HEK293T (cell line): ENCODE results near the gene RAPGEF1.

Experiments used
- CTCF ChIA-PET: fragments of 350-600 bp; formaldehyde crosslinking; extraction: SDS; loops from one replicate; lab custom pipeline; 2021; ENCODE audit warnings: antibody characterized with exemption, inconsistent platforms; lab: Yijun Ruan, JAX
- POLR2A ChIA-PET: fragments of 350-600 bp; formaldehyde crosslinking; extraction: SDS; loops from one replicate; lab custom pipeline; 2020; ENCODE audit warnings: antibody characterized with exemption, inconsistent platforms; lab: Yijun Ruan, JAX
- DNase-seq: peaks from one replicate; pipeline ENCODE4 v3.0.0; 2012; ENCODE audit warnings: mixed read lengths; ENCODE audit errors: extremely low spot score
- ARNT ChIP-seq: fragments of 450-650 bp; IDR thresholded peaks from 2 replicates; pipeline ENCODE4 v1.6.1; 2017; ENCODE audit warnings: mild to moderate bottlenecking
- BHLHE40 ChIP-seq: fragments of 450-650 bp; IDR thresholded peaks from 2 replicates; pipeline ENCODE4 v1.6.1; 2016; ENCODE audit warnings: mild to moderate bottlenecking, moderate library complexity, borderline replicate concordance
- CTBP1 ChIP-seq: fragments of 450-650 bp; IDR thresholded peaks from 2 replicates; pipeline ENCODE4 v1.6.1; 2016; ENCODE audit warnings: borderline replicate concordance
- ELF4 ChIP-seq: fragments of 450-650 bp; IDR thresholded peaks from 2 replicates; pipeline ENCODE4 v1.6.1; 2017; ENCODE audit warnings: antibody characterized with exemption
- FOXA1 ChIP-seq: fragments of 450-650 bp; IDR thresholded peaks from 2 replicates; pipeline ENCODE4 v1.6.1; 2016; ENCODE audit warnings: mild to moderate bottlenecking
- FOXK2 ChIP-seq: fragments of 450-650 bp; IDR thresholded peaks from 2 replicates; pipeline ENCODE4 v1.6.1; 2016; ENCODE audit warnings: mild to moderate bottlenecking
- FOXM1 ChIP-seq: fragments of 450-650 bp; IDR thresholded peaks from 2 replicates; pipeline ENCODE4 v1.6.1; 2017; ENCODE audit warnings: mild to moderate bottlenecking, borderline replicate concordance
- HDGF ChIP-seq: fragments of 450-650 bp; IDR thresholded peaks from 2 replicates; pipeline ENCODE4 v1.6.1; 2017; ENCODE audit warnings: antibody characterized with exemption, borderline replicate concordance
- L3MBTL2 ChIP-seq: fragments of 450-650 bp; conservative IDR thresholded peaks from 2 replicates; pipeline ENCODE4 v1.6.1; 2016; ENCODE audit warnings: mild to moderate bottlenecking
- LEF1 ChIP-seq: fragments of 450-650 bp; IDR thresholded peaks from 2 replicates; pipeline ENCODE4 v1.6.1; 2017; ENCODE audit warnings: mild to moderate bottlenecking, borderline replicate concordance
- NFRKB ChIP-seq: fragments of 450-650 bp; IDR thresholded peaks from 2 replicates; pipeline ENCODE4 v1.6.1; 2016; ENCODE audit warnings: mild to moderate bottlenecking, moderate library complexity
- PKNOX1 ChIP-seq: fragments of 450-650 bp; IDR thresholded peaks from 2 replicates; pipeline ENCODE4 v1.6.1; 2016
- SP1 ChIP-seq: fragments of 450-650 bp; IDR thresholded peaks from 2 replicates; pipeline ENCODE4 v1.6.1; 2017
- SUZ12 ChIP-seq: fragments of 450-650 bp; IDR thresholded peaks from 2 replicates; pipeline ENCODE4 v1.6.1; 2016; ENCODE audit warnings: mild to moderate bottlenecking
- TARDBP ChIP-seq: fragments of 450-650 bp; IDR thresholded peaks from 2 replicates; pipeline ENCODE4 v1.6.1; 2016
- ZNF384 ChIP-seq: fragments of 450-650 bp; IDR thresholded peaks from 2 replicates; pipeline ENCODE4 v1.6.1; 2016

The RAPGEF1 gene

GRCh38 chr9:131677444-131678180 is 62.3 kb downstream of the RAPGEF1 start:
- ChIA-PET CTCF (interaction anchor here (1.1 to 2.1 kb wide), 3 partner anchors 19 to 400 kb away, joined by 4 to 7 read pairs (median 7); no protein-coding TSS in a partner anchor), POLR2A (interaction anchor here (1.1 to 1.6 kb wide), 4 partner anchors 19 to 898 kb away, joined by 3 to 6 read pairs (median 3); no protein-coding TSS in a partner anchor)
- TF ChIP-seq SP1 (no peak), ZNF384 (no peak), NFRKB (no peak), LEF1 (no peak), TARDBP (no peak), BHLHE40 (no peak), ELF4 (no peak), SUZ12 (no peak), FOXK2 (no peak), PKNOX1 (no peak), FOXM1 (no peak), FOXA1 (no peak), CTBP1 (no peak), L3MBTL2 (no peak), HDGF (no peak), ARNT (no peak)
- DNase-seq, result no peak

GRCh38 chr9:131677049-131677443 is 62.8 kb downstream of the RAPGEF1 start:
- TF ChIP-seq ZNF384 (no peak), HDGF (no peak), SUZ12 (no peak), SP1 (no peak), CTBP1 (no peak), PKNOX1 (no peak), FOXK2 (no peak), TARDBP (no peak), FOXM1 (no peak), FOXA1 (no peak), ELF4 (no peak), L3MBTL2 (no peak), LEF1 (no peak), NFRKB (no peak), ARNT (no peak), BHLHE40 (no peak)
- ChIA-PET POLR2A (interaction anchor here (1.6 kb wide), 1 partner anchor 35 kb away, joined by 6 read pairs; no protein-coding TSS in a partner anchor), CTCF (interaction anchor here (1.0 kb wide), 1 partner anchor 21 kb away, joined by 3 read pairs; no protein-coding TSS in a partner anchor)
- DNase-seq, result no peak

- ChIA-PET CTCF (interaction anchor here (1.0 kb wide), 1 partner anchor 21 kb away, joined by 3 read pairs; no protein-coding TSS in a partner anchor), POLR2A (no interaction called here)
- TF ChIP-seq FOXM1 (no peak), LEF1 (no peak), ARNT (no peak), SUZ12 (no peak), NFRKB (no peak), ZNF384 (no peak), ELF4 (no peak), TARDBP (no peak), FOXK2 (no peak), CTBP1 (no peak), HDGF (no peak), BHLHE40 (no peak), FOXA1 (no peak), L3MBTL2 (no peak), PKNOX1 (no peak), SP1 (no peak)
- no peak for DNase-seq
These were observed 63.4 kb downstream of the RAPGEF1 start for GRCh38 chr9:131676431-131676972.

GRCh38 chr9:131675437-131676022 is 64.3 kb downstream of the RAPGEF1 start:
- TF ChIP-seq SP1 (no peak), ZNF384 (no peak), SUZ12 (no peak), PKNOX1 (no peak), HDGF (no peak), FOXA1 (no peak), FOXM1 (no peak), TARDBP (no peak), BHLHE40 (no peak), FOXK2 (no peak), L3MBTL2 (no peak), NFRKB (no peak), CTBP1 (no peak), ARNT (no peak), LEF1 (no peak), ELF4 (no peak)
- no peak for DNase-seq
- ChIA-PET CTCF (no interaction called here), POLR2A (no interaction called here)
